ENCODE measurements around the gene ENPP3. TPM values are rescaled to one million over a fixed set of nuclear protein-coding genes. Genes with fewer than 3 reads are reported as not detected.

The ENPP3 gene
- total RNA-seq, 1 experiment from 2014 or later: 0.15 TPM

DNA sequence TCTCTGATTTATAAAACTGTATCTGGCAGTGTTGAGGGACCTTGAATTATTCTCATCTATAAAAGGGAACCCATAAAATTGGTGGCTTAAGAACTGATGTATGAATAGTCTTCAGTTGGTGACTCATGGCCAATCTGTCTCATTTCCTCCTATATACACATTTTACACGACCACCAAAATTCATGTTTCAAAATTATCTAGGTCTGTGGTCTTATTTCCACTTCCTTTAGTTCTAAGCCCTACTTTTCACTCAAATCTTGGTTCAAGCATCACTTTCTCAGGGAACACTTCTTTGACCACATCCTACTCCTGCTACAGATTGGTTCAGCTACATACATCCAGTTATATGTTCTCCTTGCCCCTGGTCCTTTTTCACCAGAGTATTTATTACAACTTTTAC lies 152.1 kb downstream of the ENPP3 start:
- H3K9me3 ChIP-seq (ENCODE audit: control insufficient read depth, low read depth, low read length): no peaks in the 10 kb centered on the region
- no peak overlapping the region for H2AK5ac ChIP-seq (ENCODE audit: insufficient read length, low read length)
- Mint-ChIP-seq H3K36me3 (ENCODE audit: insufficient read depth in 1 of 3, low read depth in 3 of 3) (no peaks in the 10 kb centered on the region), H3K4me1 (peaks cover 15 to 17% of the 10 kb centered on the region in 2 experiments), H3K27me3 (ENCODE audit: low read depth) (peaks cover 4% of the 10 kb centered on the region; the same call in 1 of the 2 replicates), H3K27ac (no peak overlapping the region), H3K9me3 (no peaks in the 10 kb centered on the region), H3K4me3 (no peak overlapping the region)
- no peak overlapping the region for H2BK5ac ChIP-seq (ENCODE audit: insufficient read length, low read length)
- no peaks in the 10 kb centered on the region for H3K27me3 ChIP-seq (ENCODE audit: insufficient read depth, low read length)
- H4K20me1 ChIP-seq (ENCODE audit: control insufficient read depth, insufficient read depth, insufficient read length): no peaks in the 10 kb centered on the region
- H3K14ac ChIP-seq (ENCODE audit: insufficient read depth, low read length): no peak overlapping the region
- no CpG with 5 or more reads among the region's 1 CpG for WGBS (ENCODE audit: extremely low coverage, insufficient read length, low lambda C conversion rate)
- no peak overlapping the region for H3K23ac ChIP-seq (ENCODE audit: insufficient read length, low read depth, low read length)
- no peak overlapping the region for H2BK20ac ChIP-seq (ENCODE audit: low read depth, low read length, poor library complexity, severe bottlenecking)
- no peak overlapping the region for H3K18ac ChIP-seq (ENCODE audit: insufficient read length, low read depth, low read length)
- H3K4me2 ChIP-seq (ENCODE audit: insufficient read depth, insufficient read length, low read length): no peak overlapping the region
- no peak overlapping the region for H3K56ac ChIP-seq (ENCODE audit: insufficient read length, low read depth, low read length)
- H4K91ac ChIP-seq (ENCODE audit: insufficient read length, low read depth, low read length): no peak overlapping the region
- H3K79me1 ChIP-seq (ENCODE audit: insufficient read depth, low read depth, low read length, poor library complexity, severe bottlenecking): no peaks in the 10 kb centered on the region
- H3T11ph ChIP-seq (ENCODE audit: low read length): no peak overlapping the region
- H3K23me2 ChIP-seq (ENCODE audit: insufficient read length, low read depth, low read length, poor library complexity, severe bottlenecking): no peaks in the 10 kb centered on the region
- DNase-seq: no peak
- H3K9ac ChIP-seq (ENCODE audit: extremely low read depth, insufficient read length, low read length): no peak overlapping the region
- no peak overlapping the region for H2AFZ ChIP-seq (ENCODE audit: low read length)
- H4K5ac ChIP-seq (ENCODE audit: insufficient read length, low read depth, low read length): no peak overlapping the region
- H3K4me1 ChIP-seq (ENCODE audit: insufficient read depth, low read length): no peaks in the 10 kb centered on the region
- TF ChIP-seq, protein P1, sequence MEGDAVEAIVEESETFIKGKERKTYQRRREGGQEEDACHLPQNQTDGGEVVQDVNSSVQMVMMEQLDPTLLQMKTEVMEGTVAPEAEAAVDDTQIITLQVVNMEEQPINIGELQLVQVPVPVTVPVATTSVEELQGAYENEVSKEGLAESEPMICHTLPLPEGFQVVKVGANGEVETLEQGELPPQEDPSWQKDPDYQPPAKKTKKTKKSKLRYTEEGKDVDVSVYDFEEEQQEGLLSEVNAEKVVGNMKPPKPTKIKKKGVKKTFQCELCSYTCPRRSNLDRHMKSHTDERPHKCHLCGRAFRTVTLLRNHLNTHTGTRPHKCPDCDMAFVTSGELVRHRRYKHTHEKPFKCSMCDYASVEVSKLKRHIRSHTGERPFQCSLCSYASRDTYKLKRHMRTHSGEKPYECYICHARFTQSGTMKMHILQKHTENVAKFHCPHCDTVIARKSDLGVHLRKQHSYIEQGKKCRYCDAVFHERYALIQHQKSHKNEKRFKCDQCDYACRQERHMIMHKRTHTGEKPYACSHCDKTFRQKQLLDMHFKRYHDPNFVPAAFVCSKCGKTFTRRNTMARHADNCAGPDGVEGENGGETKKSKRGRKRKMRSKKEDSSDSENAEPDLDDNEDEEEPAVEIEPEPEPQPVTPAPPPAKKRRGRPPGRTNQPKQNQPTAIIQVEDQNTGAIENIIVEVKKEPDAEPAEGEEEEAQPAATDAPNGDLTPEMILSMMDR (conservative IDR thresholded peaks at IDR 0.05): no peak
- H2BK120ac ChIP-seq (ENCODE audit: low read depth, low read length, poor library complexity, severe bottlenecking): no peak overlapping the region
- no peak overlapping the region for H3K27ac ChIP-seq (ENCODE audit: insufficient read length, low read depth, low read length)
- no peak overlapping the region for H3K4ac ChIP-seq (ENCODE audit: low read depth, low read length)
- H4K8ac ChIP-seq (replicated peaks; ENCODE audit: insufficient read length, low read depth, low read length): no peak overlapping the region
- no peak overlapping the region for H2BK12ac ChIP-seq (ENCODE audit: insufficient read length, low read depth, low read length)
- H3K79me2 ChIP-seq (ENCODE audit: insufficient read depth, low read length): no peaks in the 10 kb centered on the region
- H2BK15ac ChIP-seq (ENCODE audit: low read depth, low read length): no peak overlapping the region

All from H9 (cell line).